Fibroblast of skin of right quadriceps (primary cell): ENCODE measurements around the gene CXCL12.
A peak's percentile ranks its signal among the peaks of the same experiment; 100 is the strongest.

ENCODE experiments used
- DNase-seq: peaks from one replicate; pipeline ENCODE4 v3.0.0-alpha.2; 2013

CXCL12 gene

GRCh38 chr10:44399659-44400451 is 15.0 kb upstream of the CXCL12 start:
- no peak for DNase-seq

DNA sequence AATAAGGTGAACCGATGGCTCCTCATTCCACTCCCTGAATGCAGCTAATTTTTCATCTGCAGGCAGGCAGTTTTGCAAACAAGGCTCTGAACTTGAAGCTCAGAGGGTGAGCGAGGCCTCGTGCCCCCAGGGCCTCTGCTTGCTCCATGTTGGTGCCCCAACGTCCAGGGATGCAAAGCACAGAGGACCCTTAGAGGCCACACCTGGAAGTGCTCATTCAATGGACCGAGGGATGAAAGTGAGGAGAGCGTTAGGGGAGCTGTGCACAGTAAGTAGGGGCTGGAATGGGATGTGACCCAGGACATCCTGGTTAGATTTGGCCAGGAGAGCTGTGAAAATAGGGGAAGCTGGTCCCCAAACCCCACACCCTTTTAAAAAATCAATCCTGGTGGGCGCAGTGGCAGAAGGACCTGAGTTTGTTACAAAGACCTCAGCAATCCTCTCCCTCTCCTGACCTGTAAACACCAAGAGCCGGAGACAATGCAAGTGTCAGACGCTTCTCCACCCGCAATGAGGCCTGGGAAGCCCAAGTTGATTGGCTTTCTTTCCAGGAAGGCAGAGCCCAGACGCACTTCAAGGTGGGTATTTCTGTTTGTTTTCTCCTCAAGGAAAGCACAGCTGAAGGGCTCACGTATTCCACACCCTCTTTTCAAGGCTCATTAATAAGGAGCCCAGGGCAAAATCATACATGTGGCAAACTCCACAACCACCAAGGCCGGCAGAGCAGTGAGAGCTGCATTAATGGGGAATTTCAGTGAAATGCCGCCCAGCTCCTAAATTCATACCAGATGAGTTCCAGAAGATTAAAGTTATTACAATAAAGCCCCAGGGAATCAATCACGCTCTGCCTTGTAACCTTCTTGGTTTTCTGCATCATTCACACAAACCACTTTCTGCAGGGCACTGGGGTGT is 14.1 kb upstream of the CXCL12 start:
- DNase-seq, result peak; percentile 69

GRCh38 chr10:44398271-44398670 is 13.4 kb upstream of the CXCL12 start:
- no peak for DNase-seq

GRCh38 chr10:44397476-44398225 is 12.8 kb upstream of the CXCL12 start:
- no peak for DNase-seq

- no peak for DNase-seq
These were observed 11.8 kb upstream of the CXCL12 start for GRCh38 chr10:44396671-44397191.

- DNase-seq, result no peak
These were observed 11.2 kb upstream of the CXCL12 start for GRCh38 chr10:44395902-44396670.

DNA sequence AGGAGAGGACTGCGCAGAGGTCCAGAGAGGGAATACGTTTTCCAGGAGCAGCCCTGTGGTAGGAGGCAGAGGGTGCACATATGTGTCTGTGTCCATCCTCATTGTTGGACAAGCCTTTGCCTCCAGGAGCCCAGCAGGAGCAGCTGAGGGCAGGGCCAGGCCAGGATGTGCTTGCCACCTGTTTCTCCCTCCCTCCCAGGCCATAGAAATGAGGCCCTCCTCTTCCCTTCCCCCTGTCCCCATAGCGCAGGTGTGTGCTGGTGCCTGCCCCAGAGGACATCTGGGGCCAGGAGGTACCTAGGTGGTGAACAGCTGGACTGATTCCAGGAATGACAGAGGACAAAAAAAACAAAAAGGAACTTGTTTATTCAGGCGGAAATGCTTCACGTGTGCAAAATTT is 10.5 kb upstream of the CXCL12 start:
- DNase-seq, result no peak

- DNase-seq, result no peak
These were observed 9.9 kb upstream of the CXCL12 start for GRCh38 chr10:44394696-44395381.

- no peak for DNase-seq
These were observed 9.1 kb upstream of the CXCL12 start for GRCh38 chr10:44393834-44394547.

DNA sequence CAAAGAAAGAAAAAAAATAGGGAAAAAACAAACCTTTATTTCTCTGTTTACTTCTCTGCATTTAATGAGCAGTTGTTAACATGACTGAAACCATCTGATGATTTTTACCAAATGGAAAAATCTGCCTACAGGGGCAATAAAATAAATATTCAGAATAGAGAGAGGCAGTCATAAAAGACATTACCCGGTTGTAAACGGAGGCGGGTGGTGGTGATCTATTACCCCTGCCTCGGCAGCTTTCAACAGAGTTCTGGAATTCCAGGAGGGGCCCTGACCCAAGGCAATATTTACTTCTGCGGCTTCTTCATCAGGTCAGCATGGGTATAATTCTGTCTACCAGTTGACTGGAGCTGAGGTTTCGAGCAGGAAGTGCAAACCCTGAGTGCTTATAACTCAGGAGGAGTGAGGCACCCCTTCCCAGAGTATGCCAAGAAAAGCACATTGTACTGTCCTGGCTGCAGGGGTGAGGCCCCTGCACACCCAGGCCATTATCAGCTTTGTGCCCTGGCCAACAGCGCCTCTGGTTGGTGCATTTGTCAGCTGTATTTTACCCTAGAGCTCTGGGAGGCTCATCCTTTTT is 8.2 kb upstream of the CXCL12 start:
- DNase-seq, result peak; percentile 78

DNA sequence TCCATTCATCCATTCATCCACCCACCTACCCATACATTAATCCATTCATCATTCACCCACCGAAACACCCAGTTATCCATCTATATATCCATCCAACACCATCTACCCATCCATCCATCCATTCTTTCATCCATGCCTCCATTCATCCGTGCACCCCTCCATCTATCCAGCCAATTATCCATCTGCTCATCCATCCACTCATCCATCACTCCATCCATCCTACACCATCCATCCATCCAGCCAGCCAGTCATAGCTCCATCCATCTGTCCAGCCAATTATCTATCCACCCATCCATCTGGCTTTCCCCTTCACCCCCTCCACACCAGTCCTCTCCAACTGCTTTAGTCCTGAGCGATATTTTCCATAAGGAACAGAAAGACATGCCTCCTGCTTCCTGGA is 7.5 kb upstream of the CXCL12 start:
- DNase-seq, result no peak

DNA sequence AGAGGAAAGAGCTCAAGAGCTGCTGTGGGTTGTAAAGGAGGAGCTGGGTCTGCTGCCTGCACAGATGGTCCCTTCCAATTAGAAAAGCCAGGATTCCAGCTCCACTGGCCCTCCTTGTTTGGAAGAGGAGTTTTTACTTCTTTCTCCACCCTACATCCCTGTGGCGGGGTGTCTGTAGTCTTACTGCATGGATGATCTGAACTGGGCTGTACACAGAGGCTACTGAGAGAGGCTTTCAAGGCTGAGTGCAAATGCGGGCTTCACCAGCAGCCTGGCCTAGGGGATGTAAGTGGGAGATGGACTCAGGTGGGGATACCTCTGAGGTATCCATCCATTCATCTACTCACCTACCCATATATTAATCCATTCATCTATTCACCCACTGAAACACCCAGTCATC is 7.1 kb upstream of the CXCL12 start:
- DNase-seq, result no peak

GRCh38 chr10:44390585-44391072 is 5.7 kb upstream of the CXCL12 start:
- no peak for DNase-seq

GRCh38 chr10:44389556-44389955 is 4.7 kb upstream of the CXCL12 start:
- no peak for DNase-seq

- DNase-seq, result no peak
These were observed 4.3 kb upstream of the CXCL12 start for GRCh38 chr10:44389150-44389549.

GRCh38 chr10:44388641-44389040 is 3.7 kb upstream of the CXCL12 start:
- no peak for DNase-seq

- no peak for DNase-seq
These were observed 3.0 kb upstream of the CXCL12 start for GRCh38 chr10:44387853-44388251.

DNA sequence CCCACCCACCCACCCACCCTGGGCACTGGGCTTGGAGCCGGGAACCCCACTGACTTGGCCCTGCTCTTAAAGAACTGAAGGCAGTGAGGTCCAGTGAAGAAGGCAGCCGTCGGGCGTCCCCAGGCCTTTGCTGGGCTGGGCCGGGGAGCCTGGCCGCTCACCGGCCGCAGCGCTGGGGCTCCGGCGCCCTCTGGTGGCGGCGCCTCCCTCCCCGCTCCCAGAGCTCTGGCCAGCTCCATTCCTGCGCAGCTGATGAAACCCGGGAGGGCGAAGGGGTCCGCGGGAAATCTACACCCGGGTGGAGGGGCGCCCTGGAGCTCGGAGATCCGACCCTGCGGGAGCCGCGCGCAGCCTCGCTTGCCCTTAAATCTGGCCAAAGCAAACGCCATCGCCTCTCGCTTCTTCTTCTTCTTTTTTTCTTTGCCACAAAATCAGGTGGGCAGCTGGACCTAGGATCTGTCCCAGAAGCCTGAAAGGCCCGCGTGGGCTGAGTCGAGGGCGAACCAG is 1.7 kb upstream of the CXCL12 start:
- DNase-seq, result peak; percentile 70

GRCh38 chr10:44385696-44386441 is 972 bp upstream of the CXCL12 start:
- no peak for DNase-seq
